CD4-positive, alpha-beta T cell treated with Interleukin-4 for 1 hour (primary cell): ENCODE measurements around the gene KCNH4.
"Not testable (repeated sequence)": the region's sequence is repeated elsewhere in the genome, so short reads cannot be mapped to it uniquely, and the experiment has no call there.

ENCODE experiments used
- DNase-seq, 2 donors: peaks; one replicate each; pipeline ENCODE4 v3.0.0-alpha.2; 2020 to 2022

The KCNH4 gene

DNA sequence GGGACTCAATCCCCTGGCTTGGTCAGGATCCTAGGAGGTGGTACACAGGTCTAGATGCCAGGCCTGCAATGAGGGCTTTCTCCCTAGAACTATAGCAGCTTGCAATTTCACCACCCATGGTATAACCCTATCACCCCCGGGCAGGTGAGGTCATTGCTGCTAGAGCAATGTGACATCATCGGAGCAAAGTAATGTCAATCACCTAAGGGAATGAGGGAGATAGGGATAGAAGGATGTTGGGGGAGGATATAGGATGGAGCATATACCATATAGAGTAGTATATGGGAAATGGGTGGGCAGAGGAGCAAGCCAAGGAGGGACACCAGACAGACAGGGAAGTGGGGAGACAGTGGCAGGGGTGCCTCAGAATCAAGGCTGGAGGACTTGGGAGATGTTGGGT lies 3.3 kb downstream of the KCNH4 start:
- no peak for DNase-seq

DNA sequence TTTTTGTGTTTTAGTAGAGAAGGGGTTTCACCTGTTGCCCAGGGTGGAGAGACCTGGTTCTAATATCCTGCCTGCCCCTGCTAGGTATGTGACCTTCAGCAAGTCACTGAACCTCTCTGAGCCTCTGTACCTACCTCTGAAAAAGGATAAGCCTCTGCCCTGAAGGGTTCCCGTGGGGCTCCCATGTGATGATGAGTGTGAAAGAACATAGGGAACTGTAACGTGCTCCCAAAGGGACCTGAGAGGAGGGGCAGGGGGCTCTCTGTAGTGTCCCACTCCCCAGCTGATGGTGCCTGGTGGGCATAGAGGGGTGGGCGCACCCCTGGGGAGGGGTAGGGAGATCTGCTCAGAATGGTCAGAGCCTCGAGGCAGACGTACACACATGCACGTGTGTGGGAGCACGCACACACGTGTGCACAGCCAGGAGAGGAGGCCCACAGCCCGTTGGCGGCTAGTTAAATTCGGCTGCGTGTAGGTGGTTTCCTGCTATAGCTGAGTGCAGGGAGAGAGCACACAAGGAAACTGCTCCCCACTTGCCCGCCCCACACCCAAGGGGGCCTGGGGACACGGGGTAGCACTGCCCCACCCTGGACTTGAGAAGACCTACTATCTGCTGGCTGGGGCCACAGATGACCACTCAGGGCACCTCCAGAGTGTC lies 6.7 kb downstream of the KCNH4 start:
- DNase-seq = no peak

DNA sequence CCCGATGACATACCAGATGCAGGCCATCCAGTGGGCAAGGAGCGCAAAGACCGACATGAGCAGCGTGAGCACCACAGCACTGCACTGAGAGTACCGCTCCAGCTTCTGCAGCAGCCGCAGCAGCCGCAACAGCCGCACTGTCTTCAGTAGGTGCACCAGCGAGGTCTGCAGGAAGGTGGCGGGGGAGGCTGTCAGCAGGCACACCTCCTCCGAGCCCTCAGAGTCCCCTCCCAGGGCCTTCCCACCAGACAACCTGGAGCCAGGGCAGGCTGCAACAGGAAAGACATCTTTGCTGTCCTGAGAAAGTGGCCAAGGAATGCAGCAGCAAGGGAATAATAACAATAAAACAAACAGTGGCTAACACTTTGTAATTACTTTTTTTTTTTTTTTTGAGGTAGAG lies 9.1 kb downstream of the KCNH4 start:
- no peak for DNase-seq

DNA sequence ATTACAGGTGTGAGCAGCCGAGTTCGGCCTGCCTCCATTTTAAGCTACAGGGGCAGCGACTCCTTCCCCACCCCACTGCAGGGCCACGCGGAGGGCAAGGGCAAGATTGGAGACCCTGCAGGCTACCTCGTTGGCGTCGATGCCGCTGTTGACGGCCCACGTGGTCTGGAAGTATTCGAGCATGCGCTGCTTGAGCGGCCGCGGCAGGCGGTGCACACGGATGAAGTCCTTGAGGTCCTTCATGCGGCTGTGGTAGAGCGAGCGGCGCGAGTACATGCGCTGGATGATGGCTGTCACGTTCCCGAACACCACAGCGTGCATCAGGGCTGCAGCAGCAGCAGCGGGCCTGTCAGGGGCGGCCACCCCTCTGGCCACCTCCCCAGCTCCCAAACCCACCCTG lies 11.6 kb downstream of the KCNH4 start:
- DNase-seq = no peak

DNA sequence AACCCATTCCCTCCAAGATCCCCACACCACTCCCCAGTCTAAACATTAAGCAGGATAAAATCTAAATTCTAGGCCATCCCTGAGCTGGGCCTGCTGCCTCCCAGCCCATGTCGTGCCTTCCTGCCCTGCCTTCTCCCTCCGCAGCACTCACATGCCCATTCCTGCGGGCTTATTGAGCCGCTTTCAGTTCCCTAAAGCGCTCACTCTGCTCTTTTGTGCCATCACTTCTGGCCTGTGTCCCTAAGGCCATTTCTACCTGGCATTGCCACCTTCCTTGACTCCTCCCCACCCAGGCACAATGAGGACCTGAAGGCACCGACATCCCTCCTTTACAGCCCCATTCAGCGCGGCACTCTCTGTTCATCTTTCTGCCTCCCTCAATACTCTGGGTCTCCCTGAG lies 13.1 kb downstream of the KCNH4 start:
- no peak for DNase-seq

DNA sequence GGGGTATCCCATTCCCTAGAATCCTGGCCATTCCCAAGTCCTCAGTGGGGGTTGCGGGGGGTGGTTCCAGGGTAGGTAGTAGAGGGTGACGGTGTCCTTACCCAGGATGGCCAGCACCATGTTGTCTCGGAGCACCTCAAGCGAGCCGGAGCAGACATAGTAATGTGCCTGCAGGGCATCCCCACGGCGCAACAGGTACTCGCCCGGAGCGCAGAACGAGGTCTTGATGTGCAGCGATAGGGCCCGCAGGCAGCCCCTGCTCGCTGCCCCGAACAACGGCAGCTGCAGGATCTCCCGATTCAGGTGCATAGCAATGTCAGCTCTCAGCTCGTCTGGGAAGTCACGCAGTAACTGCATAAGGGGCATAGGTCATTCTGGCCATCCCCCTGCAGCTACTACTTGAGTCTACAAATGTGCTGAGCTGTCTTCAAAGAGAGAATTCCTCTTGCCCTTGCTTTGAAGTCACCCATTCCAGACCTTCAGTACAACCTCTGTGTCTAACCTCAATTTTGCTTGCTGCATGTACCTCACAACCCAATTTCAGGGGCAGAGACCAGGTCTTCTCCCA lies 14.7 kb downstream of the KCNH4 start:
- DNase-seq = no peak

DNA sequence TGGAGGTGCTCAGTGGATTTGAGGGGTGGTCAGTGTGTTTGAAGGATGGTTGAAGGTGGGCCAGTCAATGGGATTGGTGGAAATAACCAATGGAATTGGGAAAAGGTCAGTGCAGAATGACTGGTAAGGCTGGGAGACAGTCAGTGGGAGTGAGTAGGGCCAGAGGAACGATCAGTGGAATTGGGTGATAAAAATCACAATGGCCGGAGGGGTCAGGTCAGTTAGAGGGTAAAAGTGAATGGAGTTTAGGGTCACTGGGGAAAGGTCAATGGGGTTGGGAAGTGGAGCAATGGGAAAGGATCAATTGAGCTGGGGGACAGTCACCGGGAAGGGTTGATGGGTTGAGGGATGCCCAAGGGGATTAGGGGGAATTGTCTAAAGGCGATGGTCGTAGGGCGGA lies 15.2 kb downstream of the KCNH4 start:
- DNase-seq = no peak

DNA sequence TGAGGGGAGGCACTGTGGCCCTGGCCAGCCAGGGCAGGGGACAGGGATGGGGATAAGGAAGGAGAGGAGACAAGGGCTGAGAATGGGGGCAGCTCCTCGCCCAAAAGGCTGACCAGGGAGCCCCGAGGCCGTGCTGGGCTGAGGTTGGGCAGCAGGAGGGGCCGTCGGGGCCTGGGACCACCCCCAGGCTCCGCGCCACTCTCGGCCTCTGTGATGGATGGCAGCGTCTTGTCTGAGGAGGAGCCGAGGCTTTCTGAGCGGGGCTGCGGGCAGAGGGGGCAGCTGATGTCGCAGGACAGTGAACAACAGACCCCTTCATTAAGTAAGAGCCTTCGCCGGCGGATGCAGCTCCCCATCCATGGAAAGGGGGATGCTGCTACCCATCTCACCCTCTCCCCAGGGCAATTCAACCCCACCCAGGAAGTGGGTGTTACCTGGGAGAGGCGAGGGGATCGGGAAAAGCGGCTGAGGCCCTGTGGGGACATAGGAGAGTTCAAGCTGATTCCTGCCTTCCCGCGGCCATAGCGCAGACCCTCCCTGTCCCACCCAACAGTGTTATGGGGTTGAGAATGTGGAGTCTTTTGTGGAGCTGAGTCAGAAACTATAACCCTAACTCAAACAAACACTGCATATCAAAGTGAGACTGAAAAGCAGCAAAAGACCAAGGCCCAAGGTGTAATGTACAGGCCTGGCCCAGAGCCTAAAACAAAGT lies 17.1 kb downstream of the KCNH4 start:
- no peak for DNase-seq

DNA sequence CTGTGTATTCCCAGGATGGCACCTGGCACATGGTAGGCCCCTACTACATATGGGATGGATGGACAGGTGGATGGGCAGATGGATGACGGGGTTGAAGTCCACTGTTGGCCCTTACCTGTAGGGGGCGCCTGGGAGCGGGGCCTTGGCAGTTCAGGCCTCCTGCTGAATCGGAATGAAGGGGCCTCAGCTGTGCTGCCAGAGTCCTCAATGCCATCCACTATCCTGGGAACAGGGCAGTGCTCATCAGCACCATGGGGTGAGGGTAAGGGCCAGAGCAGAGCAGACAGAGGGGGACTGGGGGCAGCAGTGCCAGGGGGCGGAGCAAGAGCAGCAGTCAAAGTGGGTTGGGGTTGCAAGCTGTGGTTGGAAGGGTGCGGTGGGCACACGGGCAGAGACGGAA lies 17.8 kb downstream of the KCNH4 start:
- DNase-seq = peak in 1 of 2 donors; percentile 22

DNA sequence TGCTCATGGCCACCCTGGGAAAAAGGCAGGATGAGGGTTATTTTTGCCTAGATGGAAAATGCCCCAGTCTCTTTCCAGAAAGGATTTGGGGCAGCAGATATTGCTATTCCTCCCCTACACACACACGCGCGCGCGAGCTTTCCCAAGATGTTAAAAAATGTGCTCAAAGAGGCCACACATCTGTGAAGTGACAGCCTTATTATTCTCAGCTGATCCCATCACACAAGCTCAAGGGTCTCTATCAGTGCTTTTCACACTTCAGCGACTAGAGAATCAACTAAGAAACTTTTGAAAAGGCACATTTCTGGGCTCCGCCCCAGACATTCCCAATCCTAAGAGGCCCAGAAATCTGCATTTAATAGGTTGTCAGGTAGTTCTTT lies 20.4 kb downstream of the KCNH4 start:
- no peak for DNase-seq

DNA sequence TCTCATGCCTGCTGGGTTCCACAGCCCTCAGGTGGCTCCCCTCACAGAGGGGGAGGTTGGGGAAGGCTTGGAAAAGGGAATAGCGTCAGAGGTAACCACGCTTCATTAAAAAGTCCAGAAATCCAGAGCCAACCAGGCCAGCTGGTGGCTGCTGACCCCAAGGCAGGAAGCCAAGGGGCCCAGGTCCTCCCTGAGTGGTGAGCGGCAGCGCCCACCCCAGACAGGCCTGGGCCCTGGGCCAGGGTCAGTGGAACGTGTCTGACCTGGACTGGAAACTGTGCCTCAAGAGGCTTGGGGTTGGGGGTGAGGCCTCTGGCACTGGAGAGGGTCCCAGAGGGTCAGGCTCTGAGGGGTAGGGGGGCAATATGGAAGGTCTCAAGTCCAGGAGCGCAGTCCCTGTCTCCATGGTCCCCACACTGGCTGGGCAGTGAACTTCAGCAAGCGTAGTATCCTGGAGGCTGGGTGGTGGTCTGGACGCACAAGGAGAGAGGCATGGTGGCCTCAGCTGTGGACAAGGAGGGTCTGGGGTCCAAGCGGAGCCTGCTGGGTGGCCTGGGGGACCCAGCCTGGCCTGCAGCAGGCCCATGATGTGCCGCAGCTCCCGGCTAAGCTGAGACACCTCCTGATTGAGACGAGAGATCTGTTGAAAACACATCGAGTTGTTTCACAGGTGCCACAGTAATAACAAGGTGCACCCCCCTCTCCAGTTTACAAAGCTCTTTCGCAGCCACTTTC lies 21.0 kb downstream of the KCNH4 start:
- DNase-seq = no peak

DNA sequence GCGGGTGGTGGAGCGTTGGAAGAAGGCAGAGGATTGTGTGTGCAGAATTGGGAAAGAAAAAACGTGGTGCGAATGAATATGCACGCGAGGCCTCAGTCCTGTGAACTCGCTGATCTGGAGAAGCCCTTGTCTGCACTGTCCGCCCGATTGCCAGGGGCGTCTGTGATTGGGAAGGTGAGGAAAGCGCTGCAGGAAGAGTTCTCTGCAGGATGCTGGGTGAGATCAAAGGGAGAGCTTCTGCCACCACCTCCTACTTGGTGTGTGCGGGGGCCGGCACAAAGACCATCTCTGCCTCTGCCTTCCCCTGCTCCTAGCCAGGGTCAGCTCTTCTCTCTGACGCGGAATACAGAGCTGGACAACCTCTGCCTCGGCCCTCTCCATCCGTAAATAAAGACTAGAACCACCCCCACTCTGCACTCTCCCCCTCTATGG lies 25.3 kb downstream of the KCNH4 start:
- DNase-seq = no peak

DNA sequence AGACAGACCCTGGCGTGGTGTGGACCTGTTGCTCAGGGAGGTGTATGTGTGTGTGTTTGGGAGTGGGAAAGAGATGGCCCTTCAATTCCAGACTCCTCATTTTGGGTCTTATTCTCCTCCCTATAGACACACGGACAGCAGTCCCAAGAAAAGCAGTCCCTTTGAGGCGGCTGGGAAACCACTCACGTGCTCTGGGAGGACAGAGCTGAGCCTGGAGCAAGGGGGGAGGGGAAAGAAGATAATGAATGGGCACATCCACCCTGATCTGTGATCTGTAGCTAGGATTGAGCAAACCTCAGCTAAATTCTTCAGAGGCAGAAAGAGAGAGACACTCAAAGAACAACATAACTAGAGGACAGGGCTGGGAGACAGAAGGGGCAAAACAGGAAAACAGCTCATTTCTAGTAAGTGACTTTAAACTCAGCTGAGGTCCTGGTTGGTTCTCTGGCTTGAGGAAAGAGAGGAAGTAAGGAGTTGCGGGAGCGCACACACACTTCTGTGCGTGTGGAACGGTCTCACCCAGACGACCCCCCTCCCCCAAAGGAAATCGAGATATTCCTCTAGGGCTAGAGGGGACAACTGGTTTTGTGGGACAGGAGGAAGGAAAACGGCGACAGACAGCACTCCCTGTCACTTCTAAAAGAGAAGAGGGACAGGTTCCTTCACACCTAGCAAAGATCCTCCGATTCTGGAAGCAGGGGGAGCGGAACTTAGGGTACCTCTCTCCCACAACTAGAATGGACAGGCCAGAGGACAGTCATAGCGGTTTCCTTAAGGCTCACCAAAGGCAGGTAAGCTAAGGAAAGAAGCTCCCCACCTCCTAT lies 26.8 kb downstream of the KCNH4 start:
- DNase-seq = peak in 1 of 2 donors; percentile 11

DNA sequence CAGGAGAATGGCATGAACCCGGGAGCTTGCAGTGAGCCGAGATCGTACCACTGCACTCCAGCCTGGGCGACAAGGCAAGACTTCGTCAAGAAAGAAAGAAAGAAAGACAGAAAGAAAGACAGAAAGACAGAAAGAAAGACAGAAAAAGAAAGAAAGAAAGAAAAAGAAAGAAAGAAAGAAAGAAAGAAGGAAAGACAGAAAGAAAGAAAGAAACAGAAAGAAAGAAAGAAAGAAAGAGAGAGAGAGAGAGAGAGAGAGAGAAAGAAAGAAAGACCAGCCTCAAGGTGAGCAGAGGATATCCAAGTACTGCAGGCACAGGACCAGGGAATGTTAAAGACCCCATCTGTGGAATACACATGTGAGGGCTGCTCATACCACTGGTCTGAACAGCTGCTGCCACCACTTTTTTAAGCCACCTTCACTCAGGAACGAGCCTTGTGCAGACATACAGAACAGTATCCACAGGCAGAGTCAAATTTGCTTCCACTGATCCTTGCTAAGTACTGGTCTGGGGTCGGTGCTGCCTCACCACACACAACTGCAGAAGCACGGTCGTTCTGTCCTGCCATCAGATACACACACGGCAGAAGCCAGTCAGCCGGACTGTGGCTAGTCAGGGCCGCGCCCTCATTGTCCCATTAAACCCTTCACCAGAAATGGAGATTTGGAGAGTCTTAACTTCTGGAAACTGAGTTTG lies 33.9 kb downstream of the KCNH4 start:
- DNase-seq = no peak

DNA sequence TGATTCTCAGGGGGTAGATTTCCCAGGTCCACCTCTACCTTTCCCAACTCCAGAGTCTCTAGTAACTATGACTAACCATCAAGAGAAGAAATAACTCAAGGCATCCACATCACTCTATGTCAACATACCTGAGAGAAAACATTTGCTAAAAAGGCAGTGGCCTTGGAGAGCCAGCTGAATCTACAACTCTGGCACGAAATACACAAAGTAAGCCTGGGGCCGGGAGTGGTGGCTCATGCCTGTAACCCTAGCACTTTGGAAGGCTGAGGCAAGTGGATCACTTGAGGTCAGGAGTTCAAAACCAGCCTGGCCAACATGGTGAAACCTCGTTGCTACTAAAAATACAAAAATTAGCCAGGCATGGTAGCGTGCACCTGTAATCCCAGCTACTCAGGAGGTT lies 37.8 kb downstream of the KCNH4 start:
- DNase-seq = not testable (repeated sequence)

DNA sequence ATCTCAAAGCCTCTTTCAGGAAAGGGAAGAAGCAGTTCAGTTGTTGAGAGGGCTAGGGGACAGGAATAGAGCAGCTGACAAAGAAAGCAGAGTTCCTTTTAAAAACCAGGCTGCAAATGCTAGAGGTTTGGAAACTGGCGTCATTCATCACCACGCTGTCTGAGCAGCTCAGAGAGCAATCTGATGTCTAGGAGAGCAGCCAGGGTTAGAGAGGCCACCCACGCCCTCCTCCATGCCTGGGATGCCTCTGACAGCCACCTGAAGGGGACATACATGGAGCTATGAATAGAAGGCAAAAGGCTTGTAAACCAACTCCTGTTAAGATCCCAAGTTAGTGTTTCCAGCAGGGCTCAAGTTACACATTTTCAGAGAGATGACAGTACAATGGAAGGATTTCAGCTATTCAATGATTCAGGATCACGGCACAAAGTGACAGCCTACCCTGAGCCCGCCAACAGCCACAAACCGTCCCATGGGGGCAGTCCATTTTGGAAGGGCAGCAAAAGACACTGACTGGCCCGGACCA lies 38.5 kb downstream of the KCNH4 start:
- no peak for DNase-seq

DNA sequence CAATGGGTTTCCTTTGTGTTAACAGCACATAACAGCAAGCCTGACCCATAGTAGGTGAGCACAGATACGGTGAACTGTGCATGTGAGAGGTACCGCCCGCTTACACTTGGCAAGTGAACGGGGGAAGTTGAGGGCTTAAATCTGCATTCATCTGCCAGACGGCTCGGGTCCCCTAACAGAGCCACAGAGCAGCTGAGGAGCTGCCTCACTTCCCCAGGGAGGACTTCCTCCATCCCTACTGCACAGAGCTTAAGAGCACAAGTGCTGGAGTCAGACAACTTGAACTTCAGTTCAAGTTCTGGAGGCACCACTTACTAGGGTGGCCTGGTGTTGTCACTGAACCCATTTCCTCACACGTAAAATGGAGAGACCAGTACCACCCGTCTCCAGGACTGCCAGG lies 39.6 kb downstream of the KCNH4 start:
- no peak for DNase-seq

DNA sequence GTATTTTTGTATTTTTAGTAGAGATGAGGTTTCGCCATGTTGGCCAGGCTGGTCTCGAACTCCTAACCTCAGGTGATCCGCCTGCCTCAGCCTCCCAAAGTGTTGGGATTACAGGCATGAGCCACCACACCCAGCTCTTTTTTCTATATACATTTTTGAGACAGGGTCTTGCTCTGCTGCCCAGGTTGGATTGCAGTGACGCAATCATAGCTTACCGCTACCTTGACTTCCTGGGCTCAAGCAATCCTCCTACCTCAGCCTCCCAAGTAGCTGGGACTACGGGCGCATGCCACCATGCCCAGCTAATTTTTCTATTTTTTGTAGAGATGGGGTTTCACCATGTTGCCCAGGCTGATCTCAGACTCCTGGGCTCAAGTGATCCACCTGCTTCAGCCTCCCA lies 40.3 kb downstream of the KCNH4 start:
- DNase-seq = not testable (repeated sequence)

DNA sequence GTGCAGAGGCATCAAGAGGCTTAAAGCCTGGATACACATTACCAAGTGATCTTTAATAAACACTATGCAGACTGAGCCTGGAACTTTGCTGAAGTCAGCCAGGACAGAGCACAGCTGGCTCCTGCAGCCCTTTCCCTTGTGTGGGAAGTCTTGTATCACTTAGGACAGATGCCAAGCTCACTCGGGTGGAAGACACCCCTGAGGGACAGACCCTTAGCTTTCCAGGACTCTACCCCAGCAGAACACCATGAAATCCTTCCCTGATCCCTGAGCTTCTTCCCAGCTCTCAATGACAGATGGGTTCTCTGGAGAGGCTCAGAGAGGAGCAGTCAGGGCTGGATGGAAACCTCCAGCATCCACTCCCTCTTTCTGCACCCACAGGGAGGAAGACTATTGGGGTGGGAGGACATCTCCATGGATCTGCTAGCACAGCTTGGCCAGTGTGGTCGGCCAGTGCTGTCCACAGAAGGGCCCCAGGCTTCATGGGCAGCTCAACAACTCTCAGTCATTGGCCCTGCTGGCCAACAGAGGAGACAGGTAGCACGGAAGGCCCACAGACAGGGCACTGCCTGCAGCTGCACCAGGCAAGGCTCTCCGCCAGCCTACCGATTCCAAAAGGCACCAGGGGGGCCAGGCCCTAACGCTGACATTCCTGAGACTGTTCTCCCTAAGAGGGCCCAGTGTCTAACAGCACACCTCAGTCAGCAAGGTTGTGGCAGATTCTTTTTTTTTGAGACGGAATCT lies 42.0 kb downstream of the KCNH4 start:
- DNase-seq = no peak

DNA sequence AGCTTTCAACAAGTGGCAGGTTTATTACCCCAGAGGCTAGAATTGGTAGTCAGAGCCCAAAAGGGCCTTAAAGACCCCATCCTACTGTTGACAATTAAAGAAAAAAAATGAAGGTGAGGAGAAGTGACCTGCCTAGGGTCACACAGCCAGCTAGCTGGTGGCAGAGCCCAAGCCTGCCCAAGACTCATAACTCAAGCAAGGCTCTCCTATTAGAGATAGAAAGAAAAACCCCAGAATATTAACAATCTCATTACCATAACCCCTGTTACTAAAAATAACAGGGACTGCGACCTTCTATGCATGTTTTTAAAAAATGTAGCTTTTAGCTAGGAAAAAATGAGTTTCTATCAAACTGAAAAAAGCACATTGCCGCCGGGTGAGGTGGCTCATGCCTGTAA lies 44.3 kb downstream of the KCNH4 start:
- DNase-seq = no peak
